ENCODE measurements around the gene FBXO44.

Gene FBXO44

DNA sequence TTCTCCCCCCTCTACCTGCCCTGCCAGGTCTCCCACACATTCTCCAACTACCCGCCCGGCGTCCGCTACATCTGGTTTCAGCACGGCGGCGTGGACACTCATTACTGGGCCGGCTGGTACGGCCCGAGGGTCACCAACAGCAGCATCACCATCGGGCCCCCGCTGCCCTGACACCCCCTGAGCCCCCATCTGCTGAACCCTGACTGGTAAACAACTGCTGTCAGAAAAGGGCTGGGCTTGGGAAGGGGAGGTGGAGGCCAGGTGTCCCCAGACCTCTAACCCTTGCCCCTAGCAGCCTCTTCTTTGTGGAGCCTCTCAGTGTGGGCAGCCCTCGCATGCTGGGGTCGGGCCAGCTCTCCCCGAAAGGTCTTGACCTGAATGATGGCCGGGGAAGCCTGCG is 6.4 kb downstream of the FBXO44 start:
- DNase-seq = no peak

DNA sequence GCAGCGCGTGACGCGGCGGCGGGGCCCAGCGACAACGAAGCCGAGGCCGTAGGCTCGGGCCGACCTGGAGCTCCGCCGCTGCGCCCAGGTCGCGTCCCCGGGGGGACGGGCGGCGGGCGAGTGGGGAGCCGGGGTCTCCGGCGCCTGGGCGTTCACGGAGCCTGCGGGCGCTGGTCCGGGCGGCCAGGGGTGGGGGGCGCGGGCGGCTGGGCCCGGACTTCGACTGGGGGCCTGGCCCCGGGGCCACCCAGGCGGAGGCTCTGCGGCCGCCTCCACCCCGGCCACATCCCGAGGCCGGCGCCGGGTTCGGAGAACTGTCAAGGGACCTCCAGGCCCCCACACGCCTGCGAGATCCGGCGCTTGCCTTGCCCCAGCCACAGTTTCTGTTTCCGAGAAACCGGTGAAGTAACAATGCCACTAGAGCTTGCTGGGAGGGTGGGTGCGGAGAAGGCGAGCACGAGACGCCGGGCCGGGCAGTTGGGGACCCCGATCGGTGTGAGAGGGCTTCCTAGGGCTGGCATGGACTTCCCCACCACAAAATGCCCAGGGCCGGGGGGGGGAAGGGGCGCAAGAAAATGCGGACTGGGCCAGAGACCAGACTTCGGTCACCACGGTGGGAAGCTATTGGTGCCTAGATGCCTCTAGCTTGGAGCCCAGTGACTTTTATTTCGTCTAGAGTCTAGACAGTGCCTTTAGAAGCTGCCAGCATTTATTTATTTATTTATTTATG is 9.8 kb downstream of the FBXO44 start:
- DNase-seq = no peak

DNA sequence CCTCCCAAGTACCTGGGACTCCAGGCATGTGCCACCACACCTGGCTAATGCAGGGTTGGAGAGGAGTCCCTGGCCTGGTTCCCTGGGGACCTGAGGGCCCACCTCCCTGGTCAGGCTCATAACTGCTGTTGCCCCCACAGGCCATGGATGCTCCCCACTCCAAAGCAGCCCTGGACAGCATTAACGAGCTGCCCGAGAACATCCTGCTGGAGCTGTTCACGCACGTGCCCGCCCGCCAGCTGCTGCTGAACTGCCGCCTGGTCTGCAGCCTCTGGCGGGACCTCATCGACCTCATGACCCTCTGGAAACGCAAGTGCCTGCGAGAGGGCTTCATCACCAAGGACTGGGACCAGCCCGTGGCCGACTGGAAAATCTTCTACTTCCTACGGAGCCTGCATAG is 13.8 kb downstream of the FBXO44 start:
- DNase-seq = no peak

DNA sequence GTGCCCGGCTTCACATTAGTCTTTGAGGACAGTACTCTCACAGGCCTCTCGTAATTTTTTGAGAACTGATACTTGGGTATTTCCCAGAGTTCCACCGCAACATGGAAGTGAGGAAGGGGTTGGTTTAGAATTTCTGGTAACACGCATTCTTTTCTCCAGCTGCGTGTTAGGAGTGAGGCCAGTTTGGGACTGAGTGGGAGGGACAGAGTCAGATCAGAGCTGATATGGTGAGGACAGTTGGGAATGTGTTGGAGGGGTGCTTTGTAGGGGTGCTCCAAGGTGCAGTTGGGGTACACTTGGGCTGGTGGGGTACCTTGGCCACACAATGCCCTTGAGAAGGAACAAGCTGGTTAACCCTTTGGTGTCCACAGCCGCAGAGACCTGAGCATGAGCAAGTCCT is 16.1 kb downstream of the FBXO44 start:
- DNase-seq = no peak

DNA sequence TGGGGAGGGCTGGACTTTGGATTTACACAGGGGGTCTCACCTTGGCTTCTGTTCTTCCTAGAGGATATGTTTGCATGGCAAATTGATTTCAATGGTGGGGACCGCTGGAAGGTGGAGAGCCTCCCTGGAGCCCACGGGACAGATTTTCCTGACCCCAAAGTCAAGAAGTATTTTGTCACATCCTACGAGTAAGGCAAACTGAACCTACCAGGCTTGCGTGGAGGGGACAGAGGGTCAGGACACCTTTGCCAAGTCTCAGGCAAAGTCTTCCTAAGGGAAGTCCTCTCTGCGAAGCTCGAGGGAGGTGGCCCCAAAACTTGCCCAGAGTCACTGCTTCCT is 16.5 kb downstream of the FBXO44 start:
- DNase-seq = no peak

GRCh38 chr1:11671544-11672286 is 17.0 kb downstream of the FBXO44 start:
- DNase-seq = no peak

- no peak for DNase-seq
These were observed 18.6 kb downstream of the FBXO44 start for GRCh38 chr1:11673089-11673769.

DNA sequence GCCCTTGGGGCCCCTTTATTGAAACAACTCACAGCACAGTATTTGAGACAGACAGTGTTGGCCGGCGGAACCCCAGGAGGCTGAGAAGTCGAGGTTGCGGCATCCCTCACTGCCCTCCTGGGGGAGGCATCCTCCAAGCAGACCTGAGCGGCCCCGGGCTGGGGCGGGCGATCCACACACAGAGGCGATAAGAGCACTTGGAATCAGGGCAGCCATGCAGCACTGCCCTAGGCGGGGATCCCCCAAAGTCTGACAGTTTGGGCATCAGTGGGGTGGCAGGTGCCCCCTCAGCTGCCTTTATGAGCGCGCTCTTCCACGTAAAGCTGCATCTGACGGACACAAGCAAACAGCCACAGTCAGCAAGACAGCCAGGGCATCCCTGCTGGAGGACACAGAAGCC is 19.8 kb downstream of the FBXO44 start:
- DNase-seq = no peak

DNA sequence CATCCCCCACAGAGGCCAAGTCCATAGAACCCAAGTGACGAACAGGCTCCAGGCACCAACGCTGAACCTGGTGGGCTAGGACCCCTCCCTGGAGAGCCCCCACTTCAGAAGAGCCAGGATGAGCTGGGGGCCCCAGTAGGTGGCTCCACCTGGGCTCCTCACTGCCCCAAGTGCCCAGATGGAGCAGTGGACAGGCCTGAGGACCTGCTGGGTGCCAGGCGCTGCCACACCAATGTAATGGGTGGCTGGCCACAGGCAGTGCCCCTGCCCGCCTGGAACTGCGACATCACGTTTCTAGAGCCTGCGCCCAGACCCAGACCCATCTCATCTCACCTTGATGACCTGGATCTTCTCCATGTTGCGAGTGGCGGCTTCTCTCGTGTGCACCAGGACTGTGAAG is 20.6 kb downstream of the FBXO44 start:
- DNase-seq = no peak

- DNase-seq = no peak
These were observed 21.9 kb downstream of the FBXO44 start for GRCh38 chr1:11676386-11677103.

- no peak for DNase-seq
These were observed 23.8 kb downstream of the FBXO44 start for GRCh38 chr1:11678442-11678841.

GRCh38 chr1:11680270-11681070 is 25.8 kb downstream of the FBXO44 start:
- no peak for DNase-seq

GRCh38 chr1:11681071-11681771 is 26.5 kb downstream of the FBXO44 start, which contains the start of gene MAD2L2:
MAD2L2 (minus strand) TSS chr1:11681148; CDS start chr1:11680601, 547 bp downstream.
- peak; percentile 59 for DNase-seq

GRCh38 chr1:11682287-11682771 is 27.7 kb downstream of the FBXO44 start:
- no peak for DNase-seq

DNA sequence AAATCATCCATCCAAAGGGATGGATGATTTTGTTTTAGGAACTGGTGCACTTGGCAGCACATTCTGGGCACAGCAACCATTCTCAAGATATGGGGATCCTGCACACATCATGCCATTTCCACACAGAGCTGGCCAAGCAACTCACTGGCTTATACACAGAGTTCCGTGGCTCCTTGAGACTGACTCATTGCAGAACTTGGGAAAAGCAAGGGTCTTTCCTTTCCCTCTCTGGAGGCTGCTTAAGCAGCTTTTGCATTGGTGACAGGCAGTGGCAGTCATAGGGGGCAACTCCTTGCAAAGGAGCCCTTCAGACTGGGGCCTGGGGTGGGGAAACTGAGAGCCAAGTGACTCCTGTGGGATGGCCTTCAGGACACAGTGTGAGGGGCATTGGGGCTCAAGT is 28.1 kb downstream of the FBXO44 start:
- no peak for DNase-seq

GRCh38 chr1:11684070-11684469 is 29.4 kb downstream of the FBXO44 start:
- DNase-seq = no peak

- no peak for DNase-seq
These were observed 30.6 kb downstream of the FBXO44 start for GRCh38 chr1:11685210-11685752.

GRCh38 chr1:11688506-11688905 is 33.8 kb downstream of the FBXO44 start:
- no peak for DNase-seq

DNA sequence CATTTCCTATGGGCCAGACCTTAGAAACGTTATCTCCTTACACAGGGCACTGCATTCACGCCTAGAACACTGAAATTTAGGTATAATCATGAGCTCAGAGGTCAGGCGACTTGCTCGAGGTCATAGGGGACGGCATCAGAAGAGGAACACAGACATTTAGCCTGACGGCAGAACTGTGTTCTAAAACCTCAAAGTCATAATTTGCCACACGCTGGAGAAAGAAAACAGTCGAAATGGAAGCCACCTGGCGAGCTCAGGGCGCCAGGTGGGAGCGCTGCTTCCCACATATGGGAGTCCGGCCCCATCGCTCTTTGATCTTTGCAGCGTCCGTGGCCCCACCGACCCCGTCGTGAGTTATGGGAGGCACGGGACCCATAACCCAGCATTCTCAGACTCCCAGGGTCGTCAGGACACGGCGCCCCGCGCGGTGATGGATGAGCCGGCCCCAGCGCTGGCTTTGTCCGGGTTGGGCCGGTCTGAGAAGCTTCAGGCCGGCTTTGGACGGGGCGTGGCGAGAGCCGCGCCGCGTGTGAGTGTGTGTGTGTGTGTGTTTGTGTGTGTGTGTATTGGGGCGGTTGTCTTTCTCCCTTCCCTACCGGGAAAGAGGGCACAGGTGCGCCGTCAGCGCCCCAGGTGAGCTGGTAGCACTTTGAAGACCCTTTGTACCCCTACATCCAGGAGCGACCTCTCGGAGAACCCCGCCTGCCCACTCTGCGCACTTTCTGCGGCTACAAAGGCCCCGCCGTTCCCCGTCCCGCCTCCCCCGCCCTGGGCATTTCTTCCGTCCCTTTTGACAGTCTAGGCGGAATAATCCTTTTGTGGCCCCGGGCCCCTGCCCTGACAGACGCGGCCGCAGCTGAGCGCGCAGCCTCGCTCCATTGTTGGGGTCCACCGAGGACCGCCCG is 36.0 kb downstream of the FBXO44 start:
- DNase-seq = peak; percentile 22

DNA sequence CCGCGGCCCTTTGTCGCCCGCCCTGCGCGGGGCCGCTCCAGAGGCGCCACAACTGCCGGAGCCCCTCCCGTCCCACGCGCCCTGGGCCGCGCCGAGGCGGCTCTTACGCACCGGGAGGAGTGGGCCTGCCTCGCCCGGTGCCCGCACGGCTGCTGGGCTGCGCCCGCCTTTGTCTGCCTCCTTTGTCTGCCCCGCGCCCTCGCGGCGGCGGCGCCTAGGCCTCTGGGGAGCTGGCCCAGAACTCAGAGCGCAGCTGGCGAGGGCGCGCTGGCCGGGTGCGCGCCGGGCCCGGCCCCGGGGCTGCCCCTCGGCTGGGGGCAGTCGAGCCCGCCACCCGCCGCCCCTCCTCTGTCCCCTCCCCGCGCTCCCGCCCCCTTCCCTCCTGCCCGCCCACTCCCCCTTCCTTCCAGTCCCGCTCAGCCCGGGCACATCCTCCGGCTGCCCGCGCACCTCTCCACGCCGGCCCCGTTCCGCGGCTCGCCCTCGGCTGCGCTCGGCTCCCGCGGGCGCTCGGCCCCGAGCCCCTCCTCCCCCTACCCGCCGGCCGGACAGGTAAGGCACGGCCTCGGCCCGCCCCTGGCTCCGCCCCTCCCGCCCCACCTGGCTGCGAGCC is 36.7 kb downstream of the FBXO44 start, which contains the start of gene DRAXIN:
TSS of gene DRAXIN (plus strand) at position 409 of the 613 bp plus-strand sequence. CDS start 14,549 bp downstream, outside the sequence.
- peak; percentile 24 for DNase-seq

Data from NCI-H748 treated with DMSO at 0.1 percent for 48 hours (cell line).